ENCODE results near the gene ATP5MK.
"Not testable (repeated sequence)": the region's sequence is repeated elsewhere in the genome, so short reads cannot be mapped to it uniquely, and the experiment has no call there.

The ATP5MK gene, protein sequence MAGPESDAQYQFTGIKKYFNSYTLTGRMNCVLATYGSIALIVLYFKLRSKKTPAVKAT

DNA sequence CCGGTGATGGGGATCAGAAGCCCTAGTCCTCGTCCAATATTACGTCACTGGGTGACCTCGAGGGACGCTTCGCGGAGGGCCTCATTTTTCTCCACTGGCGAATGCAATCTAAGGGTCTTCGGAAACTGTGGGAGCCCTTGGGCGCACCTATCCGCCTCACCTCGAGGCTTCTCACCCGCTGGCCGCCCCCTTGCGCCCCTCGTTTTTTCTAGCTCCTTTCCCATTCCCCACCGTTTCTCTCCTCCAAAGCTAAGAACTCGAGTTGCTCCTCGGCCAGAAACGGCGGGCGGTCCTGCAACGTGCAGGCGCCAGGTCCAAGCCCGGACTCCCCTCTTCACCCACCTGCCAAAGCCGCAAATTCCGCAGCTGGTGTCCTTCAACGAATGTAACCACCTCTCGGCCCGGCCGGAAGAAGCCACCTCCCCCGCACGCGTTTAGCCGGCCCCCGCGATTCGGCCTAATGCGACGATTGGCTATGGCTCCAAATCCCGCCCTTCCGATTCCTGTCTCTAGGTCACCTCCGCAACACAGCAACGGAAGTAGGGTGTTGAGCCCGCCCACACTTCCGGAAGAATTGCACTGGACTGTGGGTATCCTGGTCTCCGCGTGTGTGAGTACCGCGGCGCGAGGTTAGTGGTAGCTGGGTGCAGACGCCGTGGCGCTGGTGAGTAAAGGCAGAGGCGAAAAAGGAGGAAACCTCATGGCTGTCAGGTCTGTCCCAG is at the start of gene ATP5MK, which contains the start of gene PDCD11:
Gene ATP5MK (minus strand): TSS at position 409 of the 722 bp plus-strand sequence. CDS start 4,018 bp downstream, outside the sequence.
Gene PDCD11 (plus strand): TSS at position 560 of the 722 bp plus-strand sequence. CDS start 1,801 bp downstream, outside the sequence.
- DNase-seq, result peak; percentile 99

DNA sequence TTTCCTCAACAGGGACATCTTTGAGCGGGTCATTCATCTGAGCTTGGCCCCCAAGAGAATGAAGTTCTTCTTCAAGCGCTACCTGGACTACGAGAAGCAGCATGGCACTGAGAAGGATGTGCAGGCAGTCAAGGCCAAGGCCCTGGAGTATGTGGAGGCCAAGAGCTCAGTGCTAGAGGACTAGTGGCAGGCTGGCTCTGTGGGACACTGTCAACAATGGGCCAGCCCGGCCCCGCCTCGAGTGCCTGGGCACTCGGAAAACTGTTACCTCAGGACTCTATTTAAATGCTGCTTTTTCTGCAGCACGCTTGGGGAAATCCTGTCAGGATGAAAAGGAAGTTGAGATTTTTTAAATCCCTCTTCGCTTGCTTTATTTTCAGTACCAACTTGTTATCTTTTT is 49.1 kb upstream of the ATP5MK start:
- DNase-seq, result no peak

DNA sequence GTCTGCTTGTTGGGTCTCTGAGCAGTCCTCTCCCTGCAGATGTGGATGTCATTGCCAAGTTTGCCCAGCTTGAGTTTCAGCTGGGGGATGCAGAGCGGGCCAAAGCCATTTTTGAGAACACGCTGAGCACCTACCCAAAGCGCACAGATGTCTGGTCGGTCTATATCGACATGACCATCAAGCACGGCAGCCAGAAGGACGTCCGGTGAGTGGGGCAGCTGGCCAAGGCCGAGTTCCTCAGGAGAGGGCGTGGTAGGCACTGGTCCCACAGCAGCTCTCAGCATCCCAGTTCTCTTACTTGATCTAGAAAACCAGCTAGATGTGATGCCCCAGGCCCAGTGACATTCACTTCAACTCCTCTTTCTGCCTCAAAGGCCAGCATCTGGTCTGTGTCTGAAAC is 48.2 kb upstream of the ATP5MK start:
- DNase-seq, result no peak

DNA sequence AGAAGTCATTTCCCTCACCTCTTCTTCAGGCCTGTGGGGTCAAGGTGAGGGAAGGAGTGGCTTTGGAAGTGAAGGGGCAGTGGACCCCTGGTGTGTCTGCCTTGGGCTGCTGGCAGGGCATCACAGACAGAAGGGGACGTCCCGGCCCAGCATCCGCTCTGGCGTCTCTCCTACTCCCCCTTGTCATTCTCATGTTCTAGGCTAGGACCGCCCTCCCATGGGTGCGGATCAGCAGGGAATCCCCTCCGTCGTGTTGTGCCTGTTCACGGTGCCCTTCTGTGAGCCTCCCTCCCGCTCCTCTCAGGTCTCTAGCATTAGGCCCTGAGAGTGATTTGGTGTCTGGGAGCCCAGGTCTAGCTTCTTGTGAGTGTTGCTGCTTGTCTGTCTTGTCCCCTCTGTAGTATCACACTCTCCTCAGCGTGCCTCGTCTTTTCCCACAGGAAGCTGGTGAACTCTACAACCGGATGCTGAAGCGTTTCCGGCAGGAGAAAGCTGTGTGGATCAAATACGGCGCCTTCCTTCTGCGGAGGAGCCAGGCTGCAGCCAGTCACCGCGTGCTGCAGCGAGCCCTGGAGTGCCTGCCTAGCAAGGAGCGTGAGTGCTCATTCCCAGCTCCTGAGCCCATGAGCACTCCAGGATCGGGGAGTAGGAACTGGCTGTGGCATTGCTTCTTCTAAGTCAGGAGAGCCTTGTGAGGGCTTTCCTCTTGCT is 47.4 kb upstream of the ATP5MK start:
- no peak for DNase-seq

DNA sequence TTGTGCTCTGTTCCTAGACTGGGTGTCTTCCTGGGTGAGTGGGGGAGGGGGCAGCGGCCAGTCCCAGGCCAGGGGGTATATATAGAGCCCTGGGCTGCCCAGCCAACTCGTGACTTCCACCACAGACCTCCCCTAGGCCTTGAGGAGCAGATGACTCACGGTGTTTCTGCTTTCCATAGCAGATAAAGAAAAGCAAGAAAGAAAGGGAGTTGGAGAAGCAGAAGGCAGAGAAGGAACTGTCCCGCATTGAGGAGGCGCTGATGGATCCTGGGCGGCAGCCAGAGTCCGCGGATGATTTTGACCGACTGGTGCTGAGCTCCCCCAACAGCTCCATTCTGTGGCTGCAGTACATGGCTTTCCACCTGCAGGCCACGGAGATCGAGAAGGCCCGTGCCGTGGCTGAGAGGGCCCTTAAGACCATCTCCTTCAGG is 45.8 kb upstream of the ATP5MK start:
- no peak for DNase-seq

DNA sequence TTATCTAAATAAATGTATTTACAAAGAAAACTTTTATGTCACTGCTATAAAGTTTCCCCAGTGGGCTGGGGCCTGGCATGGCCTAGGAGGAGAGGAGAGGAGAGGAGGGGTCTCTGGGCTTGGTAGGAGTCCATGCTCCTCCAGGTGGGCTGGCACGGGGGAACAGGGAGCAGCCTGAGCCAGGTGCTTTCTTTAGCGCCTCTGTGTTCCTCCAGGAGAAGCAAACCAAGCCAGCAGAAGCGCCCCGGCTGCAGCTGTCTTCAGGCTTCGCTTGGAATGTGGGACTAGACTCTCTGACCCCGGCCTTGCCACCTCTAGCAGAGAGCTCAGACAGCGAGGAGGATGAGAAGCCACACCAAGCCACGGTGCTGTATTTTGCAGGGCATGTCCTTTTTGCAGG is 45.3 kb upstream of the ATP5MK start:
- no peak for DNase-seq

GRCh38 chr10:103441206-103441605 is 44.9 kb upstream of the ATP5MK start:
- no peak for DNase-seq

GRCh38 chr10:103440416-103440815 is 44.1 kb upstream of the ATP5MK start:
- DNase-seq, result no peak

DNA sequence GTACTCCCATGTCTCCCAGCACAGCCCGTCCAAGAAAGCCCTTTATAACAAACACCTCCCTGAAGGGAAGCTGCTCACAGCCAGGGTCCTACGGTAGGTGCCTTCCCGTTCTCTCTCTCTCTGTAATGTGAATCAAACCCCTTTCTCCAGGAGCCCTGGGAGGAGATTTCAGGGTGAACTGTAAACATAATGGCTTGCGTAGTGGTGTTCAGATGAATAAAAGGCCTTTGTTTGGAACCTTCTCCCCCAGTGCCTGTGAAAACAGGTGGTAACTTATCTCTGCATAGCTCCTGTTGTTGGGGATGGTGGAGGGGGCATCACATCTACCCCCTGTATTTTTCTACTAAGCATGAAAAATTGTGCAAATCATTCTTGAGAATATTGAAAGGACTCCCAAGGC is 43.5 kb upstream of the ATP5MK start:
- DNase-seq, result no peak

DNA sequence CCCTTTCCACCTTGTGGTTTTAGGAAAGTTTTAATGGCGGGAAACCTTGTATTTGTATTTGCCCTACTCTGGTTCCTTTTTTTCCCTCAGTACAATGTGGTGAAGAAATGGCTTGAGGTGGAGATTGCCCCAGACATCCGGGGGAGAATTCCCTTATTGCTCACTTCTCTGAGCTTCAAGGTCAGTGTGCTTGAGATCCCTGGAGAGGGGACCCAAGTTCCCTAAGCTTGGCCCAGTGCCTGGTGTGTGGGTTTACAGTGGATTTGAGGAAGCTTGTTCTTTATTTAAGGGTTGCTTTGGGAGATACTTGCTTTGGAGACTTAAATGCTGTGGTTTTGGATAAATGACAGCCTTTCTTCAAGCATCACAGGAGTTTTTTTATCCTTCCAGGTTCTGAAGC is 37.6 kb upstream of the ATP5MK start:
- DNase-seq, result no peak

DNA sequence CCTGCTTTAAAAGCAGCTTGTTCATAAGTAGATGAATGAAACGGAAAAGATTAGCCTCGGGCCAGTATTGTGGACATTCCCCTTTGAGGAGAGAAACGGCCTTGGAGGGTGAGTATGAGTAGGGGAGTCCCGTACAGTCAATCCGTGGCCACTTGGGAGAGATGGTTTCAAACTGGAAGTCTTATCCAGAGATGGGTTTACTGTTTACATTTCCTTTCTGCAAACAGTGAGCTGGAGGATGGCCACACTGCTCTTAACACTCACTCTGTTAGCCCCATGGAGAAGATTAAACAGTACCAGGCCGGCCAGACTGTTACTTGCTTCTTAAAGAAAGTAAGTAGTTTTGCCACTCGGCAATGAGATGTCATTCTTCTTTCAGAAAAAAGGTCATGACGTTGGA is 35.6 kb upstream of the ATP5MK start:
- DNase-seq, result no peak

- DNase-seq, result no peak
Observed at GRCh38 chr10:103429647-103430046, 33.4 kb upstream of the ATP5MK start.

DNA sequence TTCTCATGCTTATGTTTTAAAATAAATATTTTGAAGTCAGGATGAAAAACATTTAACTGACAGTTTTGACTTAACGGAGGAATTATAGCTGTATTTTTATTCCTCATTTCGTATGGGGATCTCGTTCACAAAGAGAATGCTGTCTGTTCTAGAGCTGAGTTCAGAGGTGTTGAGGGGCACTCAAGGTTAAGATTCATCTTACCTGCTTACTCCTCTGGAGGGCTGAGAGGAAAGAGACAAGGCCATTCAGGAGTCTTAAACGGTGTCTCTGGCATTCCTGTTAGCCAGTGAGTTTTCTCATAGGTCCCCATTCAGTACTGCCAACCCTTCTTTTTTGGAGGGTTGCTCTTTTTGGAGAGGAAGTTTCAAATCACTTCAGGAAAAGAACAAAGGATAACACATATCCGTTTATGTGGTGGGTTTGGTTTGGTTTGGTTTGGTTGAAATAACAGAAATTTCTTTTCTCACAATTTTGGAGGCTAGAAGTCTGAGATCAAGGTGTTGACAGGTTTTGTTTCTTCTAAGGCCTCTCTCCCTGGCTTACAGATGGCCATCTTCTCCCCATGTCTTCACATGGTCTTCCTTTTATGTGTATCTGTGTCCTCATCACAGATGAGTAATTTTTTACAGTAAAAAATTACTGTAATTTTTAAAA is 32.8 kb upstream of the ATP5MK start:
- DNase-seq, result no peak

DNA sequence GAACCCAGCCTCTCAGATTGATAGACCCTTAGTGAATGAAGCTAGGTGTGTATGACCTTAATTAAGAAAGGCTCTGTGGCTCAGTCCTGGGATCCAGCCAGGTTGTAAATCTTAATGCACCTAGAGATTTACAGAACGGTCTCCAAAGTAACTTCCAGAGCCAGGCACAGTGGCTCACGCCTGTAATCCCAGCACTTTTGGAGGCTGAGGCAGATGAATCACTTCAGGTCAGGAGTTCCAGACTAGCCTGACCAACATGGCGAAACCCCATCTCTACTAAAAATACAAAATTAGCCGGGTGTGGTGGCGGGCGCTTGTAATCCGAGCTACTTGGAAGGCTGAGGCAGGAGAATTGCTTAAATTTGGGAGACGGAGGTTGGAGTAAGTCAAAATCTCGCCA is 31.6 kb upstream of the ATP5MK start:
- DNase-seq, result no peak

- DNase-seq, result no peak
Observed at GRCh38 chr10:103423748-103424147, 27.5 kb upstream of the ATP5MK start.

DNA sequence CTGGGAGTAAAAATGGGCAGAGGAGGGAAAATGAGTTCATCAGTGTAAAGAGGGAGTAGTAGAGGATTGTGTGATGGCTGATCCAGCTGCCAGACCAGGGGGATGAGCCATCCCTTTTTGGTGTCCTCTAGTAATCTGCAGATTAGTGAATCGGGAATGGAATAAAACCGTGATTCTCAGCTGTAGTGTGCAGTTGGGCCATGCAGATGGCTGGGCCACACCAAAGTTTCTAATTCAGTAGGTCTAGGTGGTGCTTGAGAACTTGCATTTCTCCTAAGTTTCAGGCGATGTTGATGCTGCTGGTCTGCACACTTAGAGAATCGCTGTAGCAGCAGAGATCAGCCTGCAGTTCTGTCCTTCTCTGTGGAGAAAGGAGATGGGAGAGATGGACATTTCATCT is 22.8 kb upstream of the ATP5MK start:
- no peak for DNase-seq

DNA sequence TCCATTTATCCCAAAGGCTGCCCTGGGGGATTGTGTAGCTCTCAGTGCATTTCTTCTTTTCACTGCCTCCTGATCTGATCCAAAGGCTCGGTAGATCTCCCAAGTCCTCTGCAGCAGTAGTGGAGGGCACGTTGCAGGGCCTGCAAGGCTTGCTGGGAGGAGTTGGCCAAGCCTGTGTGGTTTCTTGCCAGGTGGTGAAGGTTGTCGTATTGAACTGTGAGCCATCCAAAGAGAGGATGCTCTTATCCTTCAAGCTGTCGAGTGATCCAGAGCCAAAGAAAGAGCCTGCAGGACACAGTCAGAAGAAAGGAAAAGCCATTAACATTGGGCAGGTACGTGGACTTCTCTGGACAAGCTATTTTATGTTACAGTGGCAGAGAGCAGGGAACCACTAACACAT is 21.3 kb upstream of the ATP5MK start:
- no peak for DNase-seq

GRCh38 chr10:103417148-103417469 is 20.8 kb upstream of the ATP5MK start:
- DNase-seq, result not testable (repeated sequence)

DNA sequence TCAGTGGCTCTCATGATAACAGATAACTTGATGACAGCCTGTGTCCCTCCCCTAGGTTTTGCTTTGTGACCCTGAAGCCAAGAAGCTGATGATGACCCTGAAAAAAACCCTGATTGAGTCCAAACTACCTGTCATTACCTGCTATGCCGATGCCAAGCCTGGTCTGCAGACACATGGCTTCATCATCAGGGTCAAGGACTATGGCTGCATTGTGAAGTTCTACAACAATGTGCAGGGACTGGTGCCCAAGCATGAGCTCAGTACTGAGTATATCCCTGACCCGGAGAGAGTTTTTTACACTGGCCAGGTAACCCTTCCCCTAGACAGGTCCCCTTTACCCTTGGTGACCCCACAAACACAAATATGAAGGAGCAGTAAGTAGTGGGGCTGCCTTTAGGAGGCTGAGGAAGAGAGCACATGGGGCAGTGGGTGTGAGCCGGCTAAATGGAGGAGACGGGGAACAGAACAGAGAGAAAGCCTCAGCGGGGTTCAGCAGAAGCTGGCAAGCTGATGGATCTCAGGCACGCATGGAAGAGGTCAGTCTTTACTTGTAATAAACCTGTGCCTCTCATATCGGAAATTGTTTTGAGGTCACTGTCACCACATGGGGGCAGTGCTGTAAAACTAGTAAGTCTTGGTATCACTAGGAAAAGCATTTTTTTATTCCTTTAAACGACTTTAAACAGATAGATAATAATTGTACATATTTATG is 20.3 kb upstream of the ATP5MK start:
- peak; percentile 80 for DNase-seq

- DNase-seq, result no peak
Observed at GRCh38 chr10:103415581-103415980, 19.3 kb upstream of the ATP5MK start.

DNA sequence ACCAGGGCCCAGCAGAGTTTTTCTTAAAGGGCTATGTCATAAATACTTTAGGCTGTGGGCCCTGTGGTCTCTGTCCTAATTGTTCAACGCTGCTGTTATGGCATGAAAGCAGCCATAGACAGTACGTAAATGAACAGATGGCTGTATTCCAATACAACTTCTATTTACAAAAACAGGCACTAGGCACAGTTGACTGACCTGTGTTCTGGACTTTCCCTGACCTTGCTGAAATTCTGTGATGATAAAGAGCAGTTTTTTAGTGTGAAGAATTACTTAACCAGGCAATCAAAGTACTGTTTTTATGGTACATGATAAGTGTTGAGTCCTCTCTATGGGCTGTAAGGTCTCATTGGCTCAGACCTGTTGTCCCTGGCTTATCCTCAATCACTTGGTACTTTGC is 17.3 kb upstream of the ATP5MK start:
- no peak for DNase-seq

GRCh38 chr10:103397191-103397825 is 1.0 kb upstream of the ATP5MK start:
- DNase-seq, result no peak

- no peak for DNase-seq
Observed at GRCh38 chr10:103396789-103397087, 463 bp upstream of the ATP5MK start.

All from activated effector memory CD4-positive, alpha-beta T cell treated with anti-CD3 and anti-CD28 coated beads, Interleukin-2, amount 50 U/mL, for 16 hours (primary cell).